K562 (cell line): ENCODE data around the gene CERS1. TPM values are rescaled to one million over a fixed set of nuclear protein-coding genes. Genes with fewer than 3 reads are reported as not detected.

Experiments
- CEBPB ChIP-seq: fragments of 450-650 bp; IDR thresholded peaks from 2 replicates; pipeline ENCODE4 v1.6.1; 2016; ENCODE audit warnings: missing genetic modification characterization, missing compliant biosample characterization
- CTBP1 ChIP-seq: fragments of 450-650 bp; IDR thresholded peaks from 2 replicates; pipeline ENCODE4 v1.6.1; 2016; ENCODE audit warnings: borderline replicate concordance
- E2F1 ChIP-seq: sonication (generic); formaldehyde crosslinking; IDR thresholded peaks from 2 replicates; pipeline ENCODE4 v1.8.1; 2023; ENCODE audit warnings: mild to moderate bottlenecking, missing genetic modification reagents, moderate library complexity
- HDAC2 ChIP-seq: fragments of 450-650 bp; IDR thresholded peaks from 2 replicates; pipeline ENCODE4 v1.6.1; 2016; ENCODE audit warnings: mild to moderate bottlenecking
- NRF1 ChIP-seq, 2 experiments: fragments of 450-650 bp; IDR thresholded peaks in 1 of 2; conservative IDR thresholded peaks in 1 of 2; 2 replicates each; pipeline ENCODE4 v1.6.1; 2014; ENCODE audit warnings: mild to moderate bottlenecking in 2 of 2
- RAD21 ChIP-seq, 2 experiments: fragments of 250-450 bp in 1 of 2; fragments of 450-650 bp in 1 of 2; sonication (Bioruptor Pico) in 1 of 2; formaldehyde crosslinking in 1 of 2; IDR thresholded peaks in 1 of 2; conservative IDR thresholded peaks in 1 of 2; 2 replicates each; pipeline versions ENCODE4 v1.4.0 to v1.8.0; 2020 to 2022; ENCODE audit warnings: mild to moderate bottlenecking in 2 of 2, moderate library complexity in 1 of 2
- RBFOX2 ChIP-seq: fragments of 200-400 bp; formaldehyde crosslinking; IDR thresholded peaks from 2 replicates; pipeline ENCODE4 v1.6.1; 2017; ENCODE audit warnings: low read depth, mild to moderate bottlenecking, low read length, moderate library complexity
- RBM14 ChIP-seq: fragments of 200-400 bp; formaldehyde crosslinking; IDR thresholded peaks from 2 replicates; pipeline ENCODE4 v1.6.1; 2018; ENCODE audit warnings: low read depth, mild to moderate bottlenecking, low read length, moderate library complexity, borderline replicate concordance; ENCODE audit not compliant: insufficient read depth
- SIN3B ChIP-seq: fragments of 450-650 bp; IDR thresholded peaks from 2 replicates; pipeline ENCODE4 v1.6.1; 2017; ENCODE audit warnings: low read depth, mild to moderate bottlenecking, moderate library complexity
- SIRT6 ChIP-seq: IDR thresholded peaks from one replicate; pipeline ENCODE4 v1.6.1; 2012; ENCODE audit warnings: low read depth, mild to moderate bottlenecking, control low read depth, inconsistent platforms, low read length, moderate library complexity
- SREBF1 ChIP-seq: fragments of 150-350 bp; IDR thresholded peaks from 2 replicates; pipeline ENCODE4 v1.6.1; 2014; ENCODE audit warnings: antibody characterized with exemption, low read depth, low read length, borderline replicate concordance
- TBL1XR1 ChIP-seq, 2 experiments: IDR thresholded peaks; 2 replicates each; pipeline ENCODE4 v1.6.1; 2012; ENCODE audit warnings: improper control_type of control experiment in 2 of 2, low read length in 2 of 2, mild to moderate bottlenecking in 1 of 2
- TCF7 ChIP-seq: sonication (generic); IDR thresholded peaks from 2 replicates; pipeline ENCODE4 v1.6.1; 2016; ENCODE audit warnings: antibody characterized with exemption, borderline replicate concordance
- USF1 ChIP-seq: sonication (generic); formaldehyde crosslinking; IDR thresholded peaks from 2 replicates; pipeline ENCODE4 v1.9.0; 2022; ENCODE audit warnings: mild to moderate bottlenecking, missing genetic modification reagents
- ZNF561 ChIP-seq: fragments of 450-650 bp; formaldehyde crosslinking; conservative IDR thresholded peaks from 2 replicates; pipeline ENCODE4 v1.4.0; 2020; ENCODE audit warnings: mild to moderate bottlenecking, moderate library complexity
- ZNF695 ChIP-seq: fragments of 450-650 bp; formaldehyde crosslinking; IDR thresholded peaks from 2 replicates; pipeline ENCODE4 v1.4.0; 2020; ENCODE audit warnings: mild to moderate bottlenecking, moderate library complexity
- polyA plus RNA-seq, 8 experiments: library from polyadenylated mRNA; depleted of rRNA in 4 of 8; stranded (reverse) in 5 of 8; unstranded in 3 of 8; fragments of >200 nt; fragmentation: Nextera tagmentation in 2 of 8; fragmentation: Illumina TruSeq in 1 of 8; extraction: Ambion mirVana in 2 of 8; extraction: Trizol in 1 of 8; gene quantifications; 2 replicates each; pipeline versions ENCODE4 v1.2.1 to v1.2.3, GENCODE V29; 2011 to 2014; ENCODE audit warnings: inconsistent platforms in 1 of 8, missing spikeins in 1 of 8
- total RNA-seq, 7 experiments: library from RNA; depleted of rRNA in 6 of 7; stranded (reverse); fragments of >200 nt in 6 of 7; fragmentation: Illumina TruSeq in 2 of 7; extraction: Trizol in 2 of 7; gene quantifications; 2 replicates each; pipeline versions ENCODE4 v1.2.1 to v1.2.3, GENCODE V29; 2011 to 2021; ENCODE audit warnings: low replicate concordance in 1 of 7
- TF ChIP-seq, protein P1 (sequence below): fragments of 250-450 bp; sonication (Bioruptor Pico); IDR thresholded peaks from 2 replicates; pipeline ENCODE4 v1.5.0; 2022; ENCODE audit warnings: mild to moderate bottlenecking
- TF ChIP-seq, protein P2 (sequence below): fragments of 200-400 bp; formaldehyde crosslinking; IDR thresholded peaks from 2 replicates; pipeline ENCODE4 v1.6.1; 2017; ENCODE audit warnings: mild to moderate bottlenecking, low read depth, low read length, moderate library complexity
- TF ChIP-seq, protein P3 (sequence below), 3 experiments: fragments of 200-800 bp in 1 of 3; sonication (Bioruptor generic) in 1 of 3; sonication (generic) in 1 of 3; formaldehyde crosslinking in 1 of 3; IDR thresholded peaks; 2 replicates each; pipeline versions ENCODE4 v1.6.1 to v1.8.0; 2016 to 2022; ENCODE audit warnings: mild to moderate bottlenecking in 2 of 3, missing compliant biosample characterization in 2 of 3, missing genetic modification characterization in 2 of 3, missing genetic modification reagents in 1 of 3

The CERS1 gene
- total and polyA plus RNA-seq, 9 of the 15 experiments (the other 6 are each of a cell fraction or from before 2014, with no cell fraction given), result 0.33 to 1.5 (median 0.86) TPM; not detected in 2

DNA sequence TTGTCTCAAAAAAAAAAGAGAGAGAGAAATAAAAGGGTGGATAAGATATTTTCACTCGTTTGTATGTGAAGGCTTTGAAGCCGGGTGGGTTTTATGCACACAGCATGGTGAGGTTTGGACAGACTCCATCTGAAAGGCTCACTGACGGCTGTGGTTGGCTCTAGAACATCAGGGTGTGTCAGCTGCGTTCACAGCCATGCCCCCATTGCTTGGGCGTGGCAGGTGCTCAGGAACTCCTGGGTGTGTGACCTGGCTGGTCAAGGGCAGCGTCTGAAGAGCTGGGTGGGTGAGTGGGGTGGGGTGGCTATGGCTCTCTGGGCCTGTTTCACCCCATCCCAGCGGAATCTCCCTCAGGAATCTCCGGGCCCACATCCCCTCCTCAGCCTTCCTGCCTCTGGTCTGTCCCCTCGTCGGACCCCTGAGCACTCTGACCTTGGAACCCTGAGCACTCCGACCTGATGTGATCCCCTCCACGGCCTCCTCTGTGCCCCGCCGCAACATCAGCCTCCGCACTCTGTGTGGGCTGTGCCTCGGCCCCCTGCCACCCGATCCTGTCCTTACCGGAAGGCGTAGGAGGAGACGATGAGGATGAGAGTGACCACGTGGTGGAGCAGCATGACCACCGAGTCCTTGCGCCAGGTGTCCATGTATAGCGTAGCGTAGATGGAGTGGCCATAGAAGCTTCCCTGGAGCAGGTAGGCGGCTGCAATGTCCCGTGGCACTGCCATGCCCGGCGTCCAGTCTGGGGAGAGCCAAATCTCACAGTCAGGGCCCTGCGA lies 12.2 kb downstream of the CERS1 start (continued):
- TF ChIP-seq RBM14, result no peak
- TF ChIP-seq RBFOX2, result 0 out of 2 replicates have a peak, but pooled peaks have one; percentile 17
- TF ChIP-seq NRF1 (conservative IDR thresholded peaks at IDR 0.05 in 1 of 2, IDR thresholded peaks at IDR 0.05 in 1 of 2), result 0 out of 4 replicates have a peak, but pooled peaks of 1 of the 2 experiments have one; percentile 11
- peak in 1 of 2 experiments; percentile 61; a peak in 2 of 4 replicates for TF ChIP-seq RAD21 (CRISPR knock-in tag; conservative IDR thresholded peaks at IDR 0.05 in 1 of 2, IDR thresholded peaks at IDR 0.05 in 1 of 2)
- no peak for TF ChIP-seq HDAC2
- no peak for TF ChIP-seq ZNF695 (CRISPR knock-in tag)
- no peak for TF ChIP-seq SIRT6
- no peak for TF ChIP-seq SREBF1
- TF ChIP-seq TBL1XR1 (IDR thresholded peaks at IDR 0.05; ENCODE audit: low read length in 2 of 2), result no peak
- no peak for TF ChIP-seq CEBPB
- no peak for TF ChIP-seq E2F1 (CRISPR knock-in tag)
- TF ChIP-seq, protein P1, sequence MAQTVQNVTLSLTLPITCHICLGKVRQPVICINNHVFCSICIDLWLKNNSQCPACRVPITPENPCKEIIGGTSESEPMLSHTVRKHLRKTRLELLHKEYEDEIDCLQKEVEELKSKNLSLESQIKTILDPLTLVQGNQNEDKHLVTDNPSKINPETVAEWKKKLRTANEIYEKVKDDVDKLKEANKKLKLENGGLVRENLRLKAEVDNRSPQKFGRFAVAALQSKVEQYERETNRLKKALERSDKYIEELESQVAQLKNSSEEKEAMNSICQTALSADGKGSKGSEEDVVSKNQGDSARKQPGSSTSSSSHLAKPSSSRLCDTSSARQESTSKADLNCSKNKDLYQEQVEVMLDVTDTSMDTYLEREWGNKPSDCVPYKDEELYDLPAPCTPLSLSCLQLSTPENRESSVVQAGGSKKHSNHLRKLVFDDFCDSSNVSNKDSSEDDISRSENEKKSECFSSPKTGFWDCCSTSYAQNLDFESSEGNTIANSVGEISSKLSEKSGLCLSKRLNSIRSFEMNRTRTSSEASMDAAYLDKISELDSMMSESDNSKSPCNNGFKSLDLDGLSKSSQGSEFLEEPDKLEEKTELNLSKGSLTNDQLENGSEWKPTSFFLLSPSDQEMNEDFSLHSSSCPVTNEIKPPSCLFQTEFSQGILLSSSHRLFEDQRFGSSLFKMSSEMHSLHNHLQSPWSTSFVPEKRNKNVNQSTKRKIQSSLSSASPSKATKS (CRISPR knock-in tag), result no peak
- peak; percentile 78 for TF ChIP-seq USF1 (CRISPR knock-in tag)
- peak; percentile 30; the same call in 1 of the 2 replicates for TF ChIP-seq CTBP1
- no peak for TF ChIP-seq SIN3B
- no peak for TF ChIP-seq ZNF561 (CRISPR knock-in tag)
- TF ChIP-seq TCF7, result no peak
- TF ChIP-seq, protein P2, sequence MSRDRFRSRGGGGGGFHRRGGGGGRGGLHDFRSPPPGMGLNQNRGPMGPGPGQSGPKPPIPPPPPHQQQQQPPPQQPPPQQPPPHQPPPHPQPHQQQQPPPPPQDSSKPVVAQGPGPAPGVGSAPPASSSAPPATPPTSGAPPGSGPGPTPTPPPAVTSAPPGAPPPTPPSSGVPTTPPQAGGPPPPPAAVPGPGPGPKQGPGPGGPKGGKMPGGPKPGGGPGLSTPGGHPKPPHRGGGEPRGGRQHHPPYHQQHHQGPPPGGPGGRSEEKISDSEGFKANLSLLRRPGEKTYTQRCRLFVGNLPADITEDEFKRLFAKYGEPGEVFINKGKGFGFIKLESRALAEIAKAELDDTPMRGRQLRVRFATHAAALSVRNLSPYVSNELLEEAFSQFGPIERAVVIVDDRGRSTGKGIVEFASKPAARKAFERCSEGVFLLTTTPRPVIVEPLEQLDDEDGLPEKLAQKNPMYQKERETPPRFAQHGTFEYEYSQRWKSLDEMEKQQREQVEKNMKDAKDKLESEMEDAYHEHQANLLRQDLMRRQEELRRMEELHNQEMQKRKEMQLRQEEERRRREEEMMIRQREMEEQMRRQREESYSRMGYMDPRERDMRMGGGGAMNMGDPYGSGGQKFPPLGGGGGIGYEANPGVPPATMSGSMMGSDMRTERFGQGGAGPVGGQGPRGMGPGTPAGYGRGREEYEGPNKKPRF, result no peak
- TF ChIP-seq, protein P3, sequence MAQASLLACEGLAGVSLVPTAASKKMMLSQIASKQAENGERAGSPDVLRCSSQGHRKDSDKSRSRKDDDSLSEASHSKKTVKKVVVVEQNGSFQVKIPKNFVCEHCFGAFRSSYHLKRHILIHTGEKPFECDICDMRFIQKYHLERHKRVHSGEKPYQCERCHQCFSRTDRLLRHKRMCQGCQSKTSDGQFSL (CRISPR knock-in tag; IDR thresholded peaks at IDR 0.05), result no peak
- TF ChIP-seq, protein P3 (tag; IDR thresholded peaks at IDR 0.05), result no peak
